ENCODE measurements around the gene EBNA1BP2.

EBNA1BP2 gene

GRCh38 chr1:43156026-43156425 is 16.1 kb downstream of the EBNA1BP2 start:
- TF ChIP-seq CTCF (IDR thresholded peaks at IDR 0.05): no peak
- Histone ChIP-seq H3K27ac (no peak overlapping the region), H3K27me3 (ENCODE audit: control insufficient read depth, insufficient read depth, low read length) (no peaks in the 10 kb centered on the region), H2AFZ (no peak overlapping the region), H3K4me2 (ENCODE audit: low read length) (no peak overlapping the region), H3K79me2 (no peaks in the 10 kb centered on the region), H3K4me3 (ENCODE audit: low read depth, low read length) (no peak overlapping the region), H3K9ac (no peak overlapping the region), H3K9me3 (ENCODE audit: control insufficient read depth, low read length) (no peaks in the 10 kb centered on the region), H3K36me3 (ENCODE audit: control insufficient read depth, insufficient read depth, low read length) (no peaks in the 10 kb centered on the region), H3K4me1 (no peaks in the 10 kb centered on the region)

- H3K36me3 ChIP-seq (ENCODE audit: control insufficient read depth, insufficient read depth, low read length): no peaks in the 10 kb centered on the region
- no peak for TF ChIP-seq CTCF (IDR thresholded peaks at IDR 0.05)
Measured at GRCh38 chr1:43153443-43153842, 18.6 kb downstream of the EBNA1BP2 start.

GRCh38 chr1:43152866-43153265 is 19.2 kb downstream of the EBNA1BP2 start:
- no peak overlapping the region for H2AFZ ChIP-seq
- TF ChIP-seq CTCF (IDR thresholded peaks at IDR 0.05): no peak
- H3K79me2 ChIP-seq: no peaks in the 10 kb centered on the region
- H3K4me1 ChIP-seq: no peaks in the 10 kb centered on the region
- no peaks in the 10 kb centered on the region for H3K9me3 ChIP-seq (ENCODE audit: control insufficient read depth, low read length)
- no peak overlapping the region for H3K27ac ChIP-seq
- no peak overlapping the region for H3K9ac ChIP-seq
- no peaks in the 10 kb centered on the region for H3K36me3 ChIP-seq (ENCODE audit: control insufficient read depth, insufficient read depth, low read length)
- H3K4me3 ChIP-seq (ENCODE audit: low read depth, low read length): no peak overlapping the region
- H3K4me2 ChIP-seq (ENCODE audit: low read length): no peak overlapping the region
- H3K27me3 ChIP-seq (ENCODE audit: control insufficient read depth, insufficient read depth, low read length): no peaks in the 10 kb centered on the region

More at GRCh38 chr1:43153443-43153842, 18.6 kb downstream of the EBNA1BP2 start:
- Histone ChIP-seq H3K79me2 (no peaks in the 10 kb centered on the region), H3K4me1 (no peaks in the 10 kb centered on the region), H3K9ac (no peak overlapping the region), H3K4me2 (ENCODE audit: low read length) (no peak overlapping the region), H2AFZ (no peak overlapping the region), H3K27ac (no peak overlapping the region), H3K9me3 (ENCODE audit: control insufficient read depth, low read length) (no peaks in the 10 kb centered on the region), H3K27me3 (ENCODE audit: control insufficient read depth, insufficient read depth, low read length) (no peaks in the 10 kb centered on the region), H3K4me3 (ENCODE audit: low read depth, low read length) (no peak overlapping the region)

GRCh38 chr1:43149889-43150288 is 22.2 kb downstream of the EBNA1BP2 start:
- H3K36me3 ChIP-seq (ENCODE audit: control insufficient read depth, insufficient read depth, low read length): no peaks in the 10 kb centered on the region
- no peaks in the 10 kb centered on the region for H3K9me3 ChIP-seq (ENCODE audit: control insufficient read depth, low read length)
- H2AFZ ChIP-seq: no peak overlapping the region
- H3K27me3 ChIP-seq (ENCODE audit: control insufficient read depth, insufficient read depth, low read length): no peaks in the 10 kb centered on the region
- no peaks in the 10 kb centered on the region for H3K4me1 ChIP-seq
- no peak overlapping the region for H3K4me3 ChIP-seq (ENCODE audit: low read depth, low read length)
- H3K79me2 ChIP-seq: no peaks in the 10 kb centered on the region
- no peak for TF ChIP-seq CTCF (IDR thresholded peaks at IDR 0.05)
- H3K4me2 ChIP-seq (ENCODE audit: low read length): no peak overlapping the region
- H3K9ac ChIP-seq: no peak overlapping the region
- no peak overlapping the region for H3K27ac ChIP-seq

GRCh38 chr1:43147625-43148327 is 24.3 kb downstream of the EBNA1BP2 start:
- no peak for TF ChIP-seq CTCF (IDR thresholded peaks at IDR 0.05)
- Histone ChIP-seq H2AFZ (peak overlapping the region; percentile 56), H3K27ac (peak overlapping the region; percentile 35), H3K9me3 (ENCODE audit: control insufficient read depth, low read length) (no peaks in the 10 kb centered on the region), H3K27me3 (ENCODE audit: control insufficient read depth, insufficient read depth, low read length) (no peaks in the 10 kb centered on the region), H3K9ac (no peak overlapping the region), H3K79me2 (no peaks in the 10 kb centered on the region), H3K4me3 (ENCODE audit: low read depth, low read length) (peak overlapping the region; percentile 56), H3K4me1 (no peaks in the 10 kb centered on the region), H3K36me3 (ENCODE audit: control insufficient read depth, insufficient read depth, low read length) (no peaks in the 10 kb centered on the region), H3K4me2 (ENCODE audit: low read length) (peak overlapping the region; percentile 87)

Measured in parathyroid adenoma (tissue), 2 donors.